ENCODE data around the gene YY1. TPM values are rescaled to one million over a fixed set of nuclear protein-coding genes. Genes with fewer than 3 reads are reported as not detected.

Gene YY1
- total RNA-seq, 4 donors from 2014 or later, result 50.0 to 67.4 (median 55.6) TPM

- intact Hi-C loops (cut with DNase I), result loop anchor here (10.0 kb wide), 1 partner anchor 57 kb away; the partner anchor contains the start of gene WDR25
- Histone ChIP-seq H3K4me1 (peaks cover 16 to 26% of the 10 kb centered on the region in 2 donors), H3K4me3 (replicated peaks in 1 of 3) (no peak overlapping the region), H3K9me3 (no peaks in the 10 kb centered on the region), H3K27ac (no peak overlapping the region), H3K27me3 (no peaks in the 10 kb centered on the region), H3K36me3 (no peaks in the 10 kb centered on the region)
- TF ChIP-seq POLR2A (IDR thresholded peaks at IDR 0.05) (no peak), CTCF (IDR thresholded peaks at IDR 0.05) (no peak)
- WGBS, 2 donors, result 60 to 77% methylated on average over 2 to 5 of the region's 6 CpGs
- no peak for DNase-seq
Measured at GRCh38 chr14:100317389-100317788, 78.4 kb downstream of the YY1 start.

GRCh38 chr14:100317912-100318808 lies 79.2 kb downstream of the YY1 start:
- peak; percentile 69 to 76 for DNase-seq
- Histone ChIP-seq H3K4me1 (peaks cover 9 to 18% of the 10 kb centered on the region in 2 donors), H3K27ac (peak overlapping the region in 2 of 3 donors; percentile 41 to 60), H3K27me3 (no peaks in the 10 kb centered on the region), H3K4me3 (replicated peaks in 1 of 3) (peak overlapping the region in 1 of 3 donors; percentile 14), H3K36me3 (no peaks in the 10 kb centered on the region), H3K9me3 (no peaks in the 10 kb centered on the region)
- 34 to 42% methylated on average over 26 to 36 of the region's 40 CpGs for WGBS, 2 donors
- TF ChIP-seq POLR2A (IDR thresholded peaks at IDR 0.05) (no peak), CTCF (IDR thresholded peaks at IDR 0.05) (peak; percentile 58 to 89 (median 82))
- intact Hi-C loops (cut with DNase I), result loop anchor here (10.0 kb wide), 1 partner anchor 57 kb away; the partner anchor contains the start of gene WDR25

GRCh38 chr14:100320157-100320856 lies 81.4 kb downstream of the YY1 start:
- no peak overlapping the region for H3K27ac ChIP-seq
- intact Hi-C loops (cut with DNase I), result no loop called here
- peaks cover 3 to 10% of the 10 kb centered on the region in 2 donors for H3K4me1 ChIP-seq
- H3K9me3 ChIP-seq, result no peaks in the 10 kb centered on the region
- DNase-seq, result no peak
- no peaks in the 10 kb centered on the region for H3K27me3 ChIP-seq
- TF ChIP-seq CTCF (IDR thresholded peaks at IDR 0.05) (no peak), POLR2A (IDR thresholded peaks at IDR 0.05) (no peak)
- no peaks in the 10 kb centered on the region for H3K36me3 ChIP-seq
- WGBS, 2 donors, result 89 to 90% methylated on average over 12 of the region's 12 CpGs
- H3K4me3 ChIP-seq (replicated peaks in 1 of 3), result no peak overlapping the region

- TF ChIP-seq CTCF (IDR thresholded peaks at IDR 0.05) (no peak), POLR2A (IDR thresholded peaks at IDR 0.05) (no peak)
- peaks cover 3 to 10% of the 10 kb centered on the region in 2 donors for H3K4me1 ChIP-seq
- WGBS, 2 donors, result 91 to 92% methylated on average over 6 to 8 of the region's 9 CpGs
- no peaks in the 10 kb centered on the region for H3K36me3 ChIP-seq
- H3K27ac ChIP-seq, result no peak overlapping the region
- intact Hi-C loops (cut with DNase I), result no loop called here
- DNase-seq, result no peak
- no peaks in the 10 kb centered on the region for H3K9me3 ChIP-seq
- H3K4me3 ChIP-seq (replicated peaks in 1 of 3), result no peak overlapping the region
- H3K27me3 ChIP-seq, result no peaks in the 10 kb centered on the region
Measured at GRCh38 chr14:100321473-100322137, 82.7 kb downstream of the YY1 start.

Data from thyroid gland (tissue), 4 donors.